Testis (tissue), 3 donors: ENCODE measurements around the gene SLC22A31. TPM values are rescaled to one million over a fixed set of nuclear protein-coding genes. Genes with fewer than 3 reads are reported as not detected.

Experiments used
- DNase-seq: peaks from one replicate; pipeline ENCODE4 v3.0.0-alpha.2; 2019
- H3K27ac ChIP-seq, 2 donors: fragments of 200-600 bp; sonication (generic); one replicate each; pipeline ENCODE4 v1.5.1; 2019
- H3K27me3 ChIP-seq: fragments of 200-600 bp; sonication (generic); one replicate; pipeline ENCODE4 v1.5.1; 2019
- H3K36me3 ChIP-seq: fragments of 200-600 bp; sonication (generic); one replicate; pipeline ENCODE4 v1.5.1; 2017; ENCODE audit warnings: low read depth; ENCODE audit errors: missing control alignments
- H3K4me1 ChIP-seq: fragments of 200-600 bp; sonication (generic); one replicate; pipeline ENCODE4 v1.5.1; 2019
- H3K4me3 ChIP-seq, 2 donors: fragments of 200-600 bp; sonication (generic); one replicate each; pipeline ENCODE4 v1.5.1; 2017 to 2019
- H3K9me3 ChIP-seq: fragments of 200-600 bp; sonication (generic); one replicate; pipeline ENCODE4 v1.5.1; 2017
- POLR2A ChIP-seq: fragments of 450-650 bp; IDR thresholded peaks from one replicate; pipeline ENCODE4 v1.6.1; 2017; ENCODE audit warnings: antibody characterized with exemption, mild to moderate bottlenecking, moderate library complexity
- WGBS, 2 donors: methylation state at CpG; one replicate each; pipeline ENCODE4 v1.1.5; 2018; 5-methylcytosine and 5-hydroxymethylcytosine counted together
- intact Hi-C: fragments of 100-400 bp; cut with DNase I; formaldehyde crosslinking; loops from one replicate; pipeline ENCODE4 v1.15.1; 2023; ENCODE audit warnings: low total_unique reads
- polyA plus RNA-seq: library from polyadenylated mRNA; stranded (reverse); fragments of 350-450 nt; fragmentation: Illumina TruSeq; extraction: RNeasy Lipid Tissue Mini Kit (QIAGEN cat#74804); gene quantifications from one replicate; pipeline ENCODE4 v1.2.3, GENCODE V29; 2014; ENCODE audit warnings: low read depth, low replicate concordance; ENCODE audit not compliant: insufficient read depth
- total RNA-seq, 2 donors: library from RNA; depleted of rRNA; stranded (reverse); fragments of >200 nt; gene quantifications; one replicate each; pipeline ENCODE4 v1.2.3, GENCODE V29; 2016
- TF ChIP-seq, protein P1 (sequence below), 3 experiments: fragments of 450-650 bp in 2 of 3; fragments of 200-600 bp in 1 of 3; sonication (generic) in 1 of 3; IDR thresholded peaks; one replicate each; pipeline ENCODE4 v1.5.1; 2016 to 2019; ENCODE audit warnings: antibody characterized with exemption in 3 of 3, mild to moderate bottlenecking in 2 of 3, moderate library complexity in 1 of 3

SLC22A31 gene
- total and polyA plus RNA-seq, 3 donors from 2014 or later = 3.9 to 8.2 (median 6.2) TPM

DNA sequence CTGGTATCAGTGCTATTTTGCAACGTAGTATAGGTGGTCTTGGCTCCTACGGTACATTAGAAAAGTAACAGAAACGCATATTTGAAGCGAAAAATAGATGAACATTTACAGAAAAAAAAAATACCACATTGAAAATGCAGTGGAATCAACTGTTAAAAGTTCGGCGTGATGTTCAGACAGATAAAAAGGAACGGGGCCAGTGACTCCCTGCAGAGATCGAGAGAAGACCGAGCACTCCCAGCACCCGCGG lies 16.7 kb upstream of the SLC22A31 start:
- intact Hi-C loops = no loop called here

DNA sequence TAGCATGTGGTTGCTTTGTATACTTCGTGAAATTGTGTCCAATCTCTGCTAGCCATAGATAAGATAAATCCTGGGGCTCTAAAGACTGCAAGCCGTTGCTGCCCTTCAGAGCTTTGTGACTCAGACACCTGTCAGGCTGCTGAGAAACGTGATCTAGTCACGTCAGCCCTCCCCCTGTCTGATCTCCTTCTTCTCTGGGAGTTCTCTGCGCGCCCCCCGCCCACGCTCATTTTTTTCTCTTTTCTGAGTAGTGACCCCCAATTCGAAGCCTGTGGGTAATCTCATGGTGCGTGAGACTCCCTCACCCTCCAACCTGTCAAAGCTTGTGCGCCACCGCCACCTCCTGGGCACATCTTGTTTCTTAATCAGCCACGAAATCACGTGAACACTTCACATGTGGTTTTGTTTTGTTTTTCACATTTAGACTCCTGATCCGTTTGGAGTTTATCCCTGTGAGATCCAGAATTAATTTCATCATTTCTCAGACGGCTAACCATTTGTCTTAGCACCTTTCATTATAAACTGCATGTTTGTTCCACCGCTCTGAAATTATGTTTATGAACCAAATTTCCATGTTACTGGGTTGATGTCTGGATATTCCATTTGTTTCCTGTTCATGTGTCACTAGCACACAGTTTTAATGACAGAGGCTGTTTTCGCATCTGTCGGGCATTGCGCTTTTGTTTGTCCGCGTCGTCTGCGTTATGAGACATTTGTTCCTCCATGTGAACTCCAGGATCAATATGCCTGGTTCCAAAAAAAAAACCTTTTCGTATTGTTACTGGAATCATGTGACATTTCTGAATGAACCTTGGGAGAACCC lies 16.2 kb upstream of the SLC22A31 start:
- DNase-seq = peak; percentile 89
- Histone ChIP-seq H3K4me1 (peaks cover 4% of the 10 kb centered on the region), H3K4me3 (peak overlapping the region; percentile 79 to 88), H3K27ac (peak overlapping the region; percentile 89 to 91), H3K36me3 (no peaks in the 10 kb centered on the region), H3K9me3 (no peaks in the 10 kb centered on the region), H3K27me3 (no peaks in the 10 kb centered on the region)
- WGBS, 2 donors = 2% methylated on average over 25 of the region's 25 CpGs
- no peak for TF ChIP-seq POLR2A
- TF ChIP-seq, protein P1, sequence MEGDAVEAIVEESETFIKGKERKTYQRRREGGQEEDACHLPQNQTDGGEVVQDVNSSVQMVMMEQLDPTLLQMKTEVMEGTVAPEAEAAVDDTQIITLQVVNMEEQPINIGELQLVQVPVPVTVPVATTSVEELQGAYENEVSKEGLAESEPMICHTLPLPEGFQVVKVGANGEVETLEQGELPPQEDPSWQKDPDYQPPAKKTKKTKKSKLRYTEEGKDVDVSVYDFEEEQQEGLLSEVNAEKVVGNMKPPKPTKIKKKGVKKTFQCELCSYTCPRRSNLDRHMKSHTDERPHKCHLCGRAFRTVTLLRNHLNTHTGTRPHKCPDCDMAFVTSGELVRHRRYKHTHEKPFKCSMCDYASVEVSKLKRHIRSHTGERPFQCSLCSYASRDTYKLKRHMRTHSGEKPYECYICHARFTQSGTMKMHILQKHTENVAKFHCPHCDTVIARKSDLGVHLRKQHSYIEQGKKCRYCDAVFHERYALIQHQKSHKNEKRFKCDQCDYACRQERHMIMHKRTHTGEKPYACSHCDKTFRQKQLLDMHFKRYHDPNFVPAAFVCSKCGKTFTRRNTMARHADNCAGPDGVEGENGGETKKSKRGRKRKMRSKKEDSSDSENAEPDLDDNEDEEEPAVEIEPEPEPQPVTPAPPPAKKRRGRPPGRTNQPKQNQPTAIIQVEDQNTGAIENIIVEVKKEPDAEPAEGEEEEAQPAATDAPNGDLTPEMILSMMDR (IDR thresholded peaks at IDR 0.05) = peak; percentile 39 to 74 (median 59)
- intact Hi-C loops = no loop called here

More for the DNA sequence above, 16.7 kb upstream of the SLC22A31 start:
- WGBS, 2 donors = 0 to 1% methylated on average over 11 of the region's 11 CpGs
- TF ChIP-seq, protein P1 (IDR thresholded peaks at IDR 0.05) = no peak
- TF ChIP-seq POLR2A = no peak
- DNase-seq = no peak
- Histone ChIP-seq H3K4me1 (peaks cover 4% of the 10 kb centered on the region), H3K27ac (peak overlapping the region; percentile 89 to 91), H3K9me3 (no peaks in the 10 kb centered on the region), H3K4me3 (peak overlapping the region; percentile 79 to 88), H3K36me3 (no peaks in the 10 kb centered on the region), H3K27me3 (no peaks in the 10 kb centered on the region)

DNA sequence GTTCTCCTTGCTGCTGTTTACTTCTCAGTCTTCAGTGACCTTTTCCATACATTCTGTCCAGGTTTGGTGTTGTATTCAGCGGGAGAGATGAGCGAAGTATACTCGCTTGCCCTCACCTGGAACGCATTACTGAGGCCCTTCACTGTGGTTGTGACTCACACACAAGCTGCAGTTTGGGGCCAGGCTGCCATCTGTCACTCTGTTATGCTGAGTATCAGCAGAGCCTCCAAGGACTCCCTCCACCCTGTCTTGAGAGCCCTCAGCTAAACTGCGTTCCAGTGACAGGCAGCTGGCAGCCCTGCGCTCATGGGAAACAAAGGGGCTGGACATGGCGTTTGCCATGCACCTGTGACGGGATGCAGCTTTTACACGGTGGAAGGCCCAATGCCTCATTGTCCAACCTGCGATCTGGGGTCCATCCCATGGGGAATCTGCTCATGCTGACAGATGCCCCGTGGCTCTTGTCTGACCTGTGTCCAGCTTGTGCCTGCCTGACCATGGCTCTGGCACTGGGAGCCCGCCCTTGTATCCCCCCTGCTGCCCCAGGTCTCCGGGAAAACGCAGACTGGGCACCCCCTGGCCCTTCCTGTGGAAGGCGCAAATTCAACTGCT lies 10.7 kb upstream of the SLC22A31 start:
- H3K27ac ChIP-seq = no peak overlapping the region
- intact Hi-C loops = no loop called here
- H3K27me3 ChIP-seq = no peaks in the 10 kb centered on the region
- no peaks in the 10 kb centered on the region for H3K36me3 ChIP-seq
- no peak overlapping the region for H3K4me3 ChIP-seq
- TF ChIP-seq, protein P1 (IDR thresholded peaks at IDR 0.05) = no peak
- TF ChIP-seq POLR2A = no peak
- WGBS, 2 donors = 73 to 74% methylated on average over 12 to 15 of the region's 15 CpGs
- H3K9me3 ChIP-seq = no peaks in the 10 kb centered on the region
- H3K4me1 ChIP-seq = no peaks in the 10 kb centered on the region
- no peak for DNase-seq

DNA sequence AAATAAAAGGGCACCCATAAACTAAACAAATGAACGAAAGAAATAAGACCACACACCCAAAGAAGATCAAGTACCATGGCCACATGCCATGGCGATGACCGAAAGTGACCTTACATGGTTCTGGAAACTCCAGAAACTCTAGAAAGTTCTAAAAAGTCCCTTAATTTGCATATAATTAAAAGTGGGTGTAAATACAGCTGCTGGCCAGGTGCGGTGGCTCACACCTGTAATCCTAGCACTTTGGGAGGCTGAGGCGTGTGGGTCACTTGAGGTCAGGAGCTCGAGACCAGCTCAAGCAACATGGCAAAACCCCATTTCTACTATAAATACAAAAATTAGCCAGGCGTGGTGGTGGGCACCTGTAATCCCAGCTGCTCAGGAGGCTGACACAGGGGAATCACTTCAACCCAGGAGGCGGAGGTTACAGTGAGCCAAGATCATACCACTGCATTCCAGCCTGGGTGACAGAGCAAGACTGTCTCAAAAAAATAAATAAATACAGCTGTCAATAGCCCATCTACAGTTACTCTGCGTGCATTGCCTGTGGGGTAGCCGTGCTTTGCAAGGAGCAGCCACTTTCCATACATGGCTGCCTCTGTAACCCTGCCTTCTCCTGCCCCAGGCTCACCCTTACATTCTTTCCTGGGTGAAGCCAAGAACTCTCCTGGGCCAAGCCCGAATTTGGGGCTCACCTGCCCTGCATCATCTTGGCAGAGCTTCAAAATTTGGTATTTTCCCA lies 10.0 kb upstream of the SLC22A31 start:
- Histone ChIP-seq H3K9me3 (no peaks in the 10 kb centered on the region), H3K27me3 (no peaks in the 10 kb centered on the region), H3K4me1 (no peaks in the 10 kb centered on the region), H3K36me3 (no peaks in the 10 kb centered on the region), H3K27ac (no peak overlapping the region), H3K4me3 (no peak overlapping the region)
- TF ChIP-seq, protein P1 (IDR thresholded peaks at IDR 0.05) = no peak
- TF ChIP-seq POLR2A = no peak
- intact Hi-C loops = no loop called here
- no peak for DNase-seq
- WGBS, 2 donors = 81 to 83% methylated on average over 11 of the region's 11 CpGs
